ENCODE measurements around the gene PRKN.
"Not testable (repeated sequence)": the region's sequence is repeated elsewhere in the genome, so short reads cannot be mapped to it uniquely, and the experiment has no call there.

Gene PRKN

DNA sequence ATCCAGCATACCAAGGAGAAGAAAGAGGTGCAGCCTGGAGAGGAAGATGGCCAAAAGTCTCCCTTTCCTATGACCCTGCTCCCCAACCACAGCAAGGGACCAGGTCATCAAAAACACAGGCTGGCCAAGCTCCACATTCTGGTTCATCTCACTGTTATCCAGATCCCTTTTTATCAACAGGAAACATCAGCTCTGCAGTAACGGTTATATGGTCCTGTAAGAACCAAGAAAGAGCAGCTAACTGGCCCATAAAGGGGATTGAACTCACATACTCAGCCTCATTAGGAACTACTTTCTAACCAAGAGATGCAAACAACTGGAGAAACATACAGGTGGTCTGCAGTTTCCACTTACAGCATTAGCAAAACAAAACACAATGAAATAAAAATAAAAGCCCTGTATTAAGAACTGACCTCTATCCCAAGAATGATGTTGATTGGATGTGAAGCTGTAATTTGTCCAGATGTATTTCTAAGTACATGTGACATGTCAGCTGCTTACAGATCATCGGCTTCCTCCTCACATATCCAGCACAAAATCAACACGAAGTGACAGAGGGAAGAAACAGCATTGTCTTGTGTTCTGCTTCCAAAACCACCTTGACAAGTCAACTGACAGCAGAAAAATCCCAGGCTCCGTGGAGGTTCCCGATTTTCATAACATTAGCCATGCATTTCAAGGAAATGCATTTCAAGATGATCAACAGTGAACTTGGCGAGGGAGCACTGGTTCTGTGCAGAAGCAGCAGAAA lies 896.5 kb downstream of the PRKN start:
- DNase-seq: no peak

DNA sequence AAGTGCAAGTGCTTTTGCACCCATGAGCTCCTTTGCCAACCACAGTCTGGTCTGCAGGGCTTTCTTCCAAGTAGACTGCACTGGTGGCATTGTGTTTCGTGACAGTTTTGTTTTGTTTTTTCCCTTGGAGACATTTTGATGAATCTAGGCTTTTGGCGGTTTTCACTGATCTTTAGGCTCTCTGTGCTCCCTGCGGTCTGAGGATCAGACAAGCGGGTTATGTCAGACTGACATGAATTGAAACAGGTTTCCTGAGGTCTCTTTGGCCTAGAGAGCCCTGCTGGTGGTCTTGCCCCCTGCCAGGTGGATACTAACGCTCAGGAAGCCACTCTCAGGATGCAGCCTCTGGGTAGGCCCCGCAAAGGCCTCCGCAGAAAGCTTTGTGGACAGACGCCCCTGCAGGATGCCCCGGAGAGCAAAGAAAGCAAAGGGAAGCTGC lies 898.3 kb downstream of the PRKN start:
- DNase-seq: no peak

DNA sequence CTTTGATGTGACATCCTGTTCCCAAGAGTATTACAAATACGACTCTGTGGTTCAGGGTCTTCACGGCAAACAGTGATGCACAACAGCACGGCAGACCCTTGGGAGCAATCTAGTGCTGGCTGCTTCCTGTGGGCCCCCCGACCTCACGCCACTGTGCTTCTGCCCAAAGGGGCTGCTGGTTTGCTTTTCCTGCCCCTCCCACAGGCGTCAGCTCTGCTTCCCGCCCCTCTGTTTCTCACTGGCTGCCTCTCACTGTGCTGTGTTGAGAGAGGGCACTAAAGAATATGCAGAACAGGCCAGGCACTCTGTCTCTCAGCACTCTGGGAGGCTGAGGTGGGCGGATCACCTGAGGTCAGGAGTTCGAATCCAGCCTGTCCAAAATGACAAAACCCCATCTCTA lies 899.2 kb downstream of the PRKN start:
- DNase-seq: no peak

DNA sequence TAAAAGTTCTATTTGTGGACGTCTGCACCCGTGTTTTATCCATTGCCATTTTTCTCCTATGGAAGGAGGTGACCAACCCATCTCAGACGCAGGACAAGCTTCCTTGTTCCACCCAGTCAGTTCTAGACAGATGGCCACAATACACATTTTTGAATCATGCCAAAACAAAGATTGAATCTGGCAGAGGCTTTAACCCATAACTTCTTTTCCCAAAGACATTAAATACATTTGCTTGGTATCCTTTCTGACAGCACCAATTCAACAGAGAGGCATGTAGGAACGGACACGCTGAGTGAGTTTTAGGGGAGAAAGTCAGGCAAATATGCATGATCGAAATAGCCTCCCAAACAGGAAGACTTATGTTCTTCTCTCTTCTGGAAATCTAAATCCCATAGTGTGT lies 901.1 kb downstream of the PRKN start:
- DNase-seq: no peak

DNA sequence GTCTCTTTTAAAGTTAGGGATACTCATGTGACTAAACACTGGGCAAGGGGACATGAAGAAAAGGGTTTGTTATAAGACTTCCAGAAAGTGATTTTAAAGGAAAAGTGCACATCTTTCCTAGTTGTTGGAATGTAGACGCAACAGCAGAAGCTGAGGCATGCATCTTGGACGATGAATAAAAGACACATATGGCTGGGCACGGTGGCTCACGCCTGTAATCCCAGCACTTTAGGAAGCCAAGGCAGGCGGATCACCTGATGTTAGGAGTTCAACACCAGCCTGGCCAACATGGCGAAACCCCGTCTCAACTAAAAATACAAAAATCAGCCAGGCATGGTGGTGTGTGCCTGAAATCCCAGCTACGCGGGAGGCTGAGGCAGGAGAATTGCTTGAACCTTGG lies 905.4 kb downstream of the PRKN start:
- DNase-seq: not testable (repeated sequence)

DNA sequence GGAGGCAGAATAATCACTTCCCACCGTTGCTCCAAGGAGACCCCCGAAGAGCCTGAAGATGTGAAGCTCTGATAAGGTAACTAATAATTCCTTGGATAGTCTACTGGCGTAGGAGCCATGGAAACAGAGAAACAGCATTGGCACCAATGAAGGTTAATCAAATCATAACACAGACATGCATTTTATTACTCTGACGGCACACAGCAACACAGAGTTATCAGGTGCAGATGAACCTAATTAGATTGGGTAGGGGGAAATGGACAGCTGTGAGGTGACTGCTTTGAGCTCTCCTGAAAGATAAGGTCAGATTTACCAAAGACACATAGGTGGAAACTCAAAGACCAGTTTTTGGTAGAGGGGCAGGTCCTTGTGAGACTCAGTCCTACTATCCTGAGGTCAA lies 909.7 kb downstream of the PRKN start:
- DNase-seq: no peak

DNA sequence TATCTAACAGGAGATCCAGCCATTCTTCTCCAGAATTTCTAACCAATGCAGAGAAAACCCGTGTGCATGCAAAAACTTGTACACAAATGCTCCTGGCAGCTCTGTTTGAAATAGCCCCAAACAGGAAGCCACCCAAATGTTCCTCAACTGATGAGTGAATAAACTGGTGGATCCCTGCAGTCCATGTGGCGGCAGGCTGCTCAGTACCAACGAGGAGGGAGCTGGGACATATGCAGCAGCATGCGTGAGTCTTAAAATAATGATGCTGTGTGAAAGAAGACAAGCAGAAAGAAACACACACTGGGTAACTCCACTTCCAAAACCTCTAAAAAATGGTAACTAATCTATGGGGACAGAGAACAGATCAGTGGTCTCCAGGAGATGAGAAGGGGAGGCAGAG lies 911.6 kb downstream of the PRKN start:
- DNase-seq: no peak

DNA sequence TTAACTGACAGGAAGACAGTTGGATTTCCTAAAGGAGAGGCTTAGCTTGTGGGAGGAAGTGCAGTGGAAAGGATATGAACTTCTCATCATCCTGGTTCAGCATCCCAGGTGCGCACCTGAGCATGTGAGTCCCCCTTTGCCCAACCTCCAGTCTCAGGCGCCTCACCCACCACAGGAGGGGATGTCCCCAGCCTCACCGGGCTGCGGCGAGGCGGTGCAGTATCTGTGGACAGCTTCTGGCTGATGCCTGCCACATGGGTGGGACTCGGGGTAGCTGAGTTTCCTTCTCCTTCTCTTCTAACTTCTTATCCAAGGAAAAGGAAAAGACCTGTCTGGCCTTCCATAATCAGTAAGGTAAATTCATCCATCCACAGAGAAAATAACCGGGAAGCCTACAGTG lies 914.4 kb downstream of the PRKN start:
- no peak for DNase-seq

DNA sequence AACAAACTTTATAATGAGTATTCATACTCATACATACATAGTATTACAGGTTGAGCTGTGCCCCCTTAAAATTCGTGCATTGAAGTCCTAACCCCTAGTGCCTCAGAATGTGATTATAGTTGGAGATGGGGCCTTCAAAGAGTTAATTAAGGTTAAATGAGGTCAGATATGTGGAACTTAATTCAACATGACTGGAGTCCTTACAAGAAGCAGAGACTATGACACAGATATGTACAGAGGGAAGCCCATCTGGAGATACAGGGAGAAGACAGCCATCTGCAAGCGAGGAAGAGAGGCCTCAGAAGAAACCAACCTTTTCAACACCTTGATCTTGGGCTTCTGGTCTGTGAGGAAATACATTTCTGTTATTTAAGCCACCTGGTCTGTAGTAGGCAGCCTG lies 917.6 kb downstream of the PRKN start:
- DNase-seq: no peak

DNA sequence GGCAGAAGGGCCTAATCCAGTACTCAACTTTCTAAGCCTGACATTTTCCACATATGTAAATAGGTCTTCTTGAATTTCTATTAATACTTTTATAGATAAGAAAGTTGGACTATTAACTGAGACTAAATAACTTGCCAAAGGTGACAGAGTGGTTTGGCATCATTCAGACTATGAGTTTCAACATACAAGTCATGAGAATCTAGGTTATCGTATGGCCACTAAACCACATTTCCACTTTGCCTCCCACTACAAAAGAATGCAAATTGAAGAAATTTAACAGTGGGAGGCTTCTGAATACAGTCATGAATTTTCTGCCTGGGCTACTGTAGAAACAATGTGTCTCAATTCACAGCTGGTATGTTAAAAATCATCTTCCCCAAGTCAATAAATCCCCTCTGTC lies 922.7 kb downstream of the PRKN start:
- DNase-seq: no peak

DNA sequence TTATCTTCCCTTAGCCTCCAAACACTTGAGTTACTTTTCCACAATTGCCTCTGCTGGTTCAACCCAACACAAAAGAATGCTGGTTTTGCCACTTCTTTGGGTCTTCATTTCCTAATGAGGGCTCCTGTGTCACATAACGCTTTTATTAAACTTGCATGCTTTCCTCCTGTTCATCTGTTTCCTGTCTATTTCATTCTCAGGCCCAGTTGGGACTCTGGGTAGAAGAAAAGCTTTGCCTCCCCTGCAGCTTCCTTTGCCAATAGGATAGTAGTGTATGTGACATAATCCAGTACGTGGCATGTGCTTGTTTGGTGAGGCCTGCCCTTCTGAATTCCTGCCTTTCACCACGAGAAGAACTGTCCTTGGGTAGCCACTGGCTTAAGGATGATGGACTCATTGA lies 924.4 kb downstream of the PRKN start:
- no peak for DNase-seq

DNA sequence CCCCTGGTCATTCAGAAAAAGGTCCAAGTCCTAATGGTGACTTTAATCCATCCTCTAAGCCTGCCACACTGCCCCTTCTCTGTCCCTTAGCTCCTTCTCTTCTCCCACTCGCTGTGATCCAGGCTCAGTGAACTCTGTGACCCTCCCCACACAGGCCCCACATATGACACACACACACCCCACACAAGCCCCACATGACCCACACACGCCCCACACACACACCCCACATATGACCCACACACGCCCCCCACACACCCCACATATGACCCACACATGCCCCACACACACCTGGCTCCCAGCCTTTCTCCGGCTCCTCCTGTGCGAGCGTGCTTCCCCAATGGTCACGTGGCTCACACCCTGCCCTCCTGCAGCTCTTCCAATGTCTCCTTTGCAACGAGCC lies 925.3 kb downstream of the PRKN start:
- no peak for DNase-seq

DNA sequence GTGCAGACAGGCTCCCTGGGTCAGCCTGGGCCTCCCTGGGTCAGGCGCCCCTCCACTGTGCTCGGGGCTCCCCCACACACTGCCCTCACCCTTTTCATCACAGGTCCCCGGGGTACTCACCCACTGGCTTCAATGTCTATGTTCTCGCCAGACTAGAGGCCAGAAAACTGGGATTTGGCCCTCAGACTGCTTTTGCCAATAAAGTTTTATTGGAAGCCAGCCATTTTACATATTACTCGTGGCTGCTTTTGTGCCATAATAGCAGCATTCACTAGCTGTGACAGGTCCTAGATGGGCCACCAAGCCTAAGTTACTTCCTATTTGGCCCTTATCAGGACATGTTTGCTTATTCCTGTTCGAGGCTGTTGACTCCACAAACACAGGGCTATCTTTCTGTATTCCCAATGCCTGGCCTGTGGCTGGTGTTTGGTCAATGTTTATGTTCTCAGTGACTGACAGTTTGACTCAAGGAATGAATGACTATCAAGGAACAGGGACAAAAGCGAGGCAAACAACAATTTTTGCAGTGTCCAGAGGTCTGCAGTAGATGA lies 928.6 kb downstream of the PRKN start:
- no peak for DNase-seq

DNA sequence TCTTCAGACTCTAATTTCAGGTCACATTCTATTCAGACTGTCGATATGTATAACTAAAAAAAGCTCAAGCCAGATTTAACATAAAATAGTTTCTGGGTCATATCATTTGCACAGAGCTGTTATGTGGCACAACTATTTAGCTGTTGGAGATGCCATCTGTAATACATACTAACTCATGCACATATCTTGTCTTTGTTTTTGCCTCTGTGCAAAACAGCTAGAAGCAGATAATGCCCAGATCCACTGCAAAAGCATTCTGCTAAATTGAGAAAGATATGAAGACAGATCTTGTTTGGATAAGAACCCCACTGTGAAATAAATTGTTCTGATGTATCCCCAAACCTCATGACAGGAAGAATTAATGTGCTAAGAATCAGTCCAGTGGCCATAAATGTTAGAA lies 930.9 kb downstream of the PRKN start:
- DNase-seq: no peak

DNA sequence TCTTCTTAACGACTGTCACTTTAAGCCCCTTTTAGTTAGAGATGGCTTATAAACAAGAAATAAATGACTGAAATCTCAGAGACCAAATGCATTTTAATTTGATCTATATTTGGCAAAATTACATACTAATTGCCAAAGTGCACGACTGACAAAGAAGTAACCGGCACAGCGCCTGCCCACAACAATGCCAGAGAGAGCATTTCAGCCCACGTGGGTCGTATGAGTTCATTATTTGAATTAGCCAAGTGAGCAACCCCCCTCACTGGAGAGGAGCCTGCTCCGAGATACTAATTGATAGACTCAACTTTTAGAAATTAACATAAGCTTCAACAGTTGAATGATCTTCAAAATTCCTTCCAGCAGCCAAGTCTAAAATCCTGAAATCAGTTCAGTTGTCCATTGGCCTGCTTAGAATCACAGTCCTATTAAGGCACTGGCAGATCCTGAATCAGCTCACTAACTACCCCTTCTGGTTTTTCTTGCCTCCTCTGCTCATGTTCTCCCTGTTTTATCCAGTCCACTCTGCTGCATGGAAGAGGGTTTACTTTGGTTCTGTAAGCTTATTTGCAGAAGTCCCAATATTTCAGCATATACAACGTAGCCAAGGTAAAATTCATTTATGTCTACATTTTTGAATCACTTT lies 934.6 kb downstream of the PRKN start:
- no peak for DNase-seq

DNA sequence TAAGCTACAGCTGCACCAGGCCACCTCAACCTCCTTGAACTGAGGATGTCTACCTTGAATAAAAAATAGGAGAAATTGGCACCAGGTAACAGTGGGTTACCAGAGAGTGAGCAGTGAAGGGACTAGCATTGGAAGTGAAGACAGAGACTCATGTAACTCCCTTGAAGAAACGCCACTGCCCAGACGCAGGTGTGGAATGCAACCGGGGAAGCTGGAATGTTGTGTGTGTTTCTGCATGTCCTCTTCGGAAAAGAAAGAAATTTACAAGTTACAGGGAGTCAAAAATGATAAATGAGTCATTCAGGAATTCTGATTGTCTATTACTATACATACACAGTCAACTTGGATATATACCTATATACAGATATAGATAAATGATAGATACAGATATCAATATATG lies 939.0 kb downstream of the PRKN start:
- DNase-seq: no peak

DNA sequence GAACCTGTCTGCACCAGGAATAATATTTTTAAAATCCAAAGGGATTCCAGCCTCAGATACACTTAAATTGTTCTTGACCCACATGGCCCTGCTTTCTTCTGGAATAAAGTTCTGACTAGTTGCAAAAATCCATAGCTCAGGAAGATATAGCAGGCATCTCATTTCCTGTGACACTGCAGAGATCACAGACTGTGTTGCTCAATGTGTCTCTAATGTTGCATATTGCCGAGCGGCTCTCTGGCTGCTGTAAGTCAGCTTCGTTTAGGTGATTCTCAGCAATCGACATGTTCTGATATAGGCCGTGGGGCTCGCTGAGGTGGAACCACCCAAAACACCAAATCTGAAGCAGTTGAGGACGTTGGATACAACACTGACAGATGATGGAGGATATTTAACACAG lies 955.4 kb downstream of the PRKN start:
- no peak for DNase-seq

DNA sequence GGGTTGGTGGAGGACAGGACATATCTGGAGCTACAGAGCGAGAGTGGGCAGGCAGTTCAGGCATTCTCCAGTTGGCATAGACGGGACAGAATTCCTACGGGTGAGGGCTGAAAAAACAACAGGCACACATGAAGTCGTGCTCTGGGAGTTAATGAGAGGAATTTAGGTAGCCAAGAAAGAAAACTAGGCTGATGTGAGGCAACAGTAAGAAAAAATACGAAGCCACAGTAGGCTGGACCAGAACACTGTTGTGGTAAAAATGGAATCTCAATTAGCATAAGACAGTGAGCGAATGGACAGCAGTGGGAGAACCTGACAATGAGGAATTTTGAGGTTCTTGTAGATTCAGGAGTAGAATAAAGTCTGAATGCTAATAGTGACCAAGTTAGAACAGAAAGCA lies 965.6 kb downstream of the PRKN start:
- no peak for DNase-seq

DNA sequence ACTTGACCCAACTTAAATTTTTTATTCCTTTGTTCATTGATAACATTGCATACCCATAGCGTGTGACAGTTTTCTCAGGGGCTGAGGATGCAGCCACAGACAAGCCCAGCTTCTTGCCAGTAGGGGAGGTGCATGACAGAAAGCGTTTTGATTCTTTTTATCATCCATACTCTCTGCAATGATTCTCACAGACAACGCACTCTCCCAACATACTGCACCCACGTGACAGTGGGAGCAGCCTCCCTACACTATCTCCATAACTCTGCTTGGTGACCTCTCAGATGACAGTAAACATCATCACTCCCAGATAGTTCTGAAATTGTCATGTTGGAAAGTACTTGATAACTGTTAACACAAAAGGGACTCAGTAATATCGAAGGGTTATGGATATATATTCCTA lies 972.5 kb downstream of the PRKN start:
- DNase-seq: no peak

DNA sequence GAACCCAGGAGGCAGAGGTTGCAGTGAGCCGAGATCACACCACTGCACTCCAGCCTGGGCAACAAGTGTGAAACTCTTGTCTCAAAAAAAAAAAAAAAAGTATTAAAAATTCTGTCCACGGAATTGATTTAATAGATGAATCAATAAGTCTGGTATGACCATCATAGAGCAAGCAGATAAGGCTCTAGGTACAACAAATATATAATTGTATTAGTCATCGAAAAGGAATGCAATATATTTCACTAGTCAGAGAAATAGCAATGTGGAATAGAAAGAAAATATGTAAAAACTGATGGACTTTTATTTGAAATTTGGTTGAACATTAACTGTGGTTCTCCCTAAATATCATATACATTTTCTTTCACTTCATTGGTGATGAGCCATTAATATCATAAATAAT lies 976.9 kb downstream of the PRKN start:
- DNase-seq: no peak

DNA sequence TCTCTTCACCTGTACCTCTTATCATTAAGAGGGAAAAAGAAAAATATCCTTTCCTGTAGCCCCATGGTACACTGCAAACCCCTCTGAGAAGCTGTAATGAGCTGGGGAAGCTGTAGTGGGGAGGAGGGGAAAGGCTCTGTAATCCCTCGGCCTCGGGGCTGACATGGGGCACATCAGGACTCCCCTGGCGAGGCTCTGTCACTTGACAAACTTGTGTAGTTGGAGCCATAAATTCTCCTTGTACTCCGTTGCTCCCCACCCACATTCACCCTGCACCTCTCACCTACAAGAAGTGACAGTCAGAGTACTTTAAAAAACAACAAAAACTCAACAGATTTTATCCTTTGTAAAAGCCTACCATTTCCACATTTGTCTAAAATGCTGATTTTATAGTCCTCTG lies 978.0 kb downstream of the PRKN start:
- no peak for DNase-seq

DNA sequence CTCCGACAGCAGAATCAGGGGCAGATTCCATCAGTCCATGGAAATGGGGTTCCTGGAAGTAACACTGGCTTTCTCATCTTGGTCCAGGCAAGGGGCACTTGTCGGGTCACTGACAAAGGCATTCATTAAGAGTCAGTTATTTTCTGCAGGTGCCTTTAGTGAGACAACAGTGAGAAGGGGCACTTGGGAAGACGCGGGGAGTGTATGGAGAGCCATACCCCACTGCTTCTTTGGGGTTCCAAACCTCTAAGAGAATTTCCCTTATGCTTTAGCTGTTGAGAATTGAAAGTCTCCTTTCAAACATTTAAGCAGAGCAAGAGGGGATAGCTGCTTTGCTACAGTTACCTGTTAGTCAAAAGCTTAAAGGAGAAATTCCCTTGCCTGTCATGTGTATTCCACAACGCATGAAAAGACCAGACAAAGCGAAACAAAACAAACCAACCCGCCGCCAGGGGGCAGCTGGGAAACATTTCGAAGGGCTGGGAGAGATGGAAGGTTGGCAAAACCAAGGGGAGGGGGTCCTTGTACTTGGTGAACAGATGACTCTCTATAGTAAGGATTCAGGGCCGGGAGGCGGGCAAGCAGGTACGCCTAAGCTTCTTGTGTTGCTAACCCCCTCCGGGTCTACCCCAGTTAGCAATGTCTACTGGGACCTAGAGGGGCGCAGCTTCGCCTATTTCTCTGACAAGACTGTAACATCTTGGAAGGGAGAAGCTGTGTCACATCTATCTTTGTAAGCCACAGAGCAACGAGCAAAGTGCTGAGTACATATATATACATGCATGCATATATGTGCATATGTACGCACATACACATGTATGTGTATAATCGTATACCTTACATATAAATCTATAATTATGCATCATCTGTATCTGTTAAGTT lies 978.8 kb downstream of the PRKN start:
- DNase-seq: peak; percentile 39

DNA sequence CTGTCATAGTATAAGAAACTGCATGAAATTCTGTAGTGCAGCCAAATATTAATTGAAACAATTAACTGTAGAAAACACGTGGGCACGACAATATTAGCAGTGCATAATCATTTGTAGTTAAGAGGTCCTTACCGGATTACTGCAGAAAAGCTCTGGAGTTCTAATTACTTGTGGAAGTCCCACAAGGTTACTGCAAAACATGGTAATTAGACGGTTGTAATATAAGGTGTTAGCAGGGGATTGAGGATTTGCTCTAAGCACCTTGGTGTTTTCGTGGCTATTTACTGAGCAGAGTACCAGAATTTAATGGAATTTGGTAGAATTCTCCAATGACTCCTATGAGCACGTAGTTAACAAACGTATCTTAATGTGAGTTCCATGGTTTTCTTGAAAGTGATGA lies 980.1 kb downstream of the PRKN start:
- DNase-seq: no peak

Measured in femur (tissue), 1 donor.